Measurements from ENCODE around the gene FOXC2.

Gene FOXC2

DNA sequence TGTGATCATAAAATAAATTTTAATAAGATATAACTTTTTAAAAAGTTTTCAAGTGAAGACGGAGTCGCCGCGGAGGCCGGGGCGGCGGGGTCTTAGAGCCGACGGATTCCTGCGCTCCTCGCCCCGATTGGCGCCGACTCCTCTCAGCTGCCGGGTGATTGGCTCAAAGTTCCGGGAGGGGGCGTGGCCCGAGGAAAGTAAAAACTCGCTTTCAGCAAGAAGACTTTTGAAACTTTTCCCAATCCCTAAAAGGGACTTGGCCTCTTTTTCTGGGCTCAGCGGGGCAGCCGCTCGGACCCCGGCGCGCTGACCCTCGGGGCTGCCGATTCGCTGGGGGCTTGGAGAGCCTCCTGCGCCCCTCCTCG is at the start of gene FOXC2:
TSS of gene FOXC2 (plus strand) at position 229 of the 365 bp plus-strand sequence. CDS start 507 bp downstream, outside the sequence.
- H3K27ac ChIP-seq, result no peak within 1 kb of the TSS
- no peak for TF ChIP-seq ZFX (IDR thresholded peaks at IDR 0.05; ENCODE audit: borderline replicate concordance)
- TF ChIP-seq, protein P1, sequence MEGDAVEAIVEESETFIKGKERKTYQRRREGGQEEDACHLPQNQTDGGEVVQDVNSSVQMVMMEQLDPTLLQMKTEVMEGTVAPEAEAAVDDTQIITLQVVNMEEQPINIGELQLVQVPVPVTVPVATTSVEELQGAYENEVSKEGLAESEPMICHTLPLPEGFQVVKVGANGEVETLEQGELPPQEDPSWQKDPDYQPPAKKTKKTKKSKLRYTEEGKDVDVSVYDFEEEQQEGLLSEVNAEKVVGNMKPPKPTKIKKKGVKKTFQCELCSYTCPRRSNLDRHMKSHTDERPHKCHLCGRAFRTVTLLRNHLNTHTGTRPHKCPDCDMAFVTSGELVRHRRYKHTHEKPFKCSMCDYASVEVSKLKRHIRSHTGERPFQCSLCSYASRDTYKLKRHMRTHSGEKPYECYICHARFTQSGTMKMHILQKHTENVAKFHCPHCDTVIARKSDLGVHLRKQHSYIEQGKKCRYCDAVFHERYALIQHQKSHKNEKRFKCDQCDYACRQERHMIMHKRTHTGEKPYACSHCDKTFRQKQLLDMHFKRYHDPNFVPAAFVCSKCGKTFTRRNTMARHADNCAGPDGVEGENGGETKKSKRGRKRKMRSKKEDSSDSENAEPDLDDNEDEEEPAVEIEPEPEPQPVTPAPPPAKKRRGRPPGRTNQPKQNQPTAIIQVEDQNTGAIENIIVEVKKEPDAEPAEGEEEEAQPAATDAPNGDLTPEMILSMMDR (IDR thresholded peaks at IDR 0.05), result no peak

DNA sequence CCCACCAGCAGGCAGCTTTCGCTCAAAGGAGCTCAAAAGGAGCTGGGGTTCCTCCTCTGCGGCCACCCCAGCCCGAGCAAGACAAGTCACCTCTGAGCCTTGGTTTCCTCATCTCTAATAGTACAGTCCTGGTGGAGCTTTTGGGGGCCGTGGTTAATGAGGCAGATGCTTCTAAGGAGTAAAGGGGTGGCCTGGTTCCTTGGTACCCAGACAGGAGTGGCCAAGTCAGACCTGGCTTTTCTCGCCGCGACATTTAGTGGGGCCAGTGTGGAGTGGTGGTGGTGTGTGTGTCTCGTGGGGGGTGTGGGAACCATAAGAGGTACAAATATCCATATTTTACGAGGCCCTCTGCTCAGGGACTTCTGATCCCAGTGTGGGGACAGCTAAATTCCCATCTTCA is 49.6 kb upstream of the FOXC2 start:
- H3K27ac ChIP-seq, result no peak overlapping the region
- no peak for TF ChIP-seq ZFX (IDR thresholded peaks at IDR 0.05; ENCODE audit: borderline replicate concordance)
- TF ChIP-seq, protein P1 (IDR thresholded peaks at IDR 0.05), result no peak

DNA sequence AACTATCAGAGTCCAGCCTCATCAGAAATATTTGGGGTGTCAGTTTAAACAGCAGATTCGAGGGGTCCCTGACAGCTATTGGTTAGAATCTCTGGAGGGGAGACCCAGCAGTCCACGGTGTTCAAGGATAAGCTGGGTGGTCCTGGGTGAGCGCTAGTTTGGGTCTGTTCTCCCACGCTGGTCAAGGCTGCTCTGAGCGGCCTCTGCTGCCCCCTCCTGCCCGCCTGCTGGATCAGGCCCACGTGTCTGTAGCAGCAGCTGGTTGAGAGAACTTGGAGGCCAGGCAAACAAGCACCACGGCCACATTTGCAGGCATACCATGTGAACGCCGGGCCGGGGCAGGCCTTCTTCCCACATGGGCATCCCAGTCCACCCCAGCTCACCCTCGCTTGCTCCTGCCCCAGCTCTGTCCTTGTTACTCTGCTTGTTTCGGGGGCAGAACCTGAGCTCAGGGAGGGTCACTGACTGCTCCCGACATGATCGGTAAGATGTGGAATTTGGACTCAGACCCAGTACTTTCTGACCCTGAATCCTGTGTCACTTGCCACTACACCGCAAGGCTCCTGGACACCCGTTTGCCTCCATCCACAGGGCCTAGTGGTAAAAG is 48.9 kb upstream of the FOXC2 start:
- no peak overlapping the region for H3K27ac ChIP-seq
- TF ChIP-seq, protein P1 (IDR thresholded peaks at IDR 0.05), result peak; percentile 89
- no peak for TF ChIP-seq ZFX (IDR thresholded peaks at IDR 0.05; ENCODE audit: borderline replicate concordance)

DNA sequence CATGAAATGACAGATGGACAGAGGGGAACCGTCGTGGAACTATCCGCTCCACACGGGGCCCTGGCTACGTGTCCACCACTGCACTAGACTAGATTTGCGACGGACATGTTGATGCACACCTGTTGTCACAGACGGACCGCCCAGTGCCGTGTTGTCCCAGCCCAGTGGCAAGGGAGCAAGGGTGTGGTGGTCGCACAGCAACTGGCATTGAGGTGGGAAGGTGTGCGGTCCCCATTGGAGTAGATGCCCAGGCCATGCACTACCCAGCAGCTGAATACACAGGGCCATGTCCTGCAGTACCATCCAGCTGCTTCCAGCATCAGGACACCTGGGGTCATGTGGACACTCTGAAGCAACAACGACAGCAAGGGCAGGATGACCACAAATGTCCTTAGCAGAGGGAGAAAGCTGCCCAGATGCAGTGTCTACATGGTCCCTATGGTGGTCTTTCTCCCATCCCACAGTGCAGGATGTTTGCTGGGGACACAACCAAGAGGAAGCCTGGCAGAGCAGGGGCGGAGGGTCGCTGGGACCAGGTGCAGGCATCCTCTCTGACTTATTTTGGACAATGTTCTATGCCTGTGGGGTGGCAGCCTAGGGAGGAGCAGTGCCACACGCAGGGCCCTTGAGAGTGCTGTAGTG is 47.5 kb upstream of the FOXC2 start:
- H3K27ac ChIP-seq, result no peak overlapping the region
- TF ChIP-seq ZFX (IDR thresholded peaks at IDR 0.05; ENCODE audit: borderline replicate concordance), result no peak
- TF ChIP-seq, protein P1 (IDR thresholded peaks at IDR 0.05), result no peak

DNA sequence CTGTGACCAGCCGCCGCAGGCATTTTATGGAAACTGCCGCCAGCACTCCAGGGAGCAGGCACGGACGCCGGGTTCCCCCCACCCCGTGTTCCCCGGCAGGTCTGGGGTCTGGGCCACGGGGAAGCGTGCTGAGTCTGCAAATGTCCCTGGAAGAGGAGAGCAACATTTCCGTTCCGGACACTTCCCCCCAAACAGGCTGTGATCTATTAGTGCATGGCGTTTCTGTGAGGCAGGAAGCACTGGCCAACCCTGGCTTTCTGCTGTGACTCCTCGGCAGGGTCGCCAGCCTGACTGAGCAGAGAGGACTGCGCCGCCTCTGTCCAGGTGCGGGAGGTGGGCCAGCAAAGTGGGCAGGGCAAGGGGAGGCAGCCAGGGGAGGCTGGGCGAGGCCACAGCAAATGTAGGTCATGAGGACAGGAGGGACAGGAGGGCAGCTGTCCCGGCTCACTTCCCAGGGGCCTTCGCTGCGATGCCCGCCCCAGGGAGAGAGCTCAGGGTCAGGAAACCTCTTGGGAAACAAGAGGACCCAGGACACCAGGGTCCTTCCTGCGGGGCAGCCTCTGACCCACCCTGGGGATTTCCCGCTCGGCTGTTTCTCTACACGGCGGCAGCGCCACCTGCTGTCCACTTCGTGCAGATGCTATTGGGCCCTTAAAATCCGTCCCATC is 46.8 kb upstream of the FOXC2 start:
- no peak for TF ChIP-seq ZFX (IDR thresholded peaks at IDR 0.05; ENCODE audit: borderline replicate concordance)
- TF ChIP-seq, protein P1 (IDR thresholded peaks at IDR 0.05), result peak; percentile 95
- no peak overlapping the region for H3K27ac ChIP-seq

DNA sequence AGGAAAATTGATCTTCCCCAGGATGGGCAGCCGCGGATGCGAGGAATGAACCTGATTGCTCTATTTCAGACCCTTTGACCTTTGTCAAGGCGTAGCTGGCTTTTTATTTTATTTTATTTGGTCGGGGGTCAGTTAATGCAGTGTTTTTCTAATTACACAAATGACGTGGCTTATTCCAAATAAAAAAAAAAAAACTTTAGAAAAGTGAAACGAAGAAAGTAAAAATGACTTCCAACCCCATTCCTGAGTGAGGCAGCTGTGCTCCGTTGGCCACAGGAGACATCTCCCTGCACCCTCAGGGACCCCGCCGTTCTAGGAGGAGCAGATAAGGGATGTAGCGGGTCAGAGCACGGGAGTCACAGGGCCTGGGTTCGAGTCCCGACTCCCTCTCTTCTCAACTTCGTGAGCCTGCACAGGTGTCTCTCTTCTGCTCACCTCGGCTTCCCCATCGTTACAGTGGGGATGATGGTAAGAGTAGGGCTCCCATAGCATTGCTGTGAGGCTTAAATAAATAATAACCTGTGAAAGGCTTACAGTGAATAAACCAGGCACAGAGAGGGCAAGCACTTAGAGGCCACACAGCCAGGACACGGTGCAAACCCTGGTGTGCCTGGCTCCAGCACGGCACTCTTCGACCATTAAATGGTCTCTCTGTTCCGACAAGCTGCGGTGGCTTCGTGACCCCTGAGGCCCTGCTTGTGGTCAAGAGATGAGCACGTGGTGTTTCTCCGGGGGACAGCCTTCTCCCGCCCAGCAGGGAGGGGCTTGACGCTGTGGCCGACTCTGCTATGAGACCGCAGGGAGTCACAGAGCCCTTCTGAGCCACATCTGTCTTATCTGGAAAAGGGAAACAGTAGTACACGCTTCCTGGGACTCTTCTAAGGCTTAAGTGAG is 46.1 kb upstream of the FOXC2 start:
- TF ChIP-seq, protein P1 (IDR thresholded peaks at IDR 0.05), result peak; percentile 66
- no peak for TF ChIP-seq ZFX (IDR thresholded peaks at IDR 0.05; ENCODE audit: borderline replicate concordance)

More for the DNA sequence above, 46.1 kb upstream of the FOXC2 start:
- H3K27ac ChIP-seq, result no peak overlapping the region
